DMS53 treated with DMSO at 0.1 percent for 48 hours (cell line): ENCODE results near the gene ARHGAP42.

Experiments used
- DNase-seq: peaks from one replicate; lab custom pipeline; 2025; ENCODE audit not compliant: unreplicated experiment; lab: John Stamatoyannopoulos, UW

ARHGAP42 gene

GRCh38 chr11:100753571-100753970 lies 66.5 kb downstream of the ARHGAP42 start:
- DNase-seq = no peak

GRCh38 chr11:100756559-100756958 lies 69.5 kb downstream of the ARHGAP42 start:
- DNase-seq = no peak

GRCh38 chr11:100757646-100758045 lies 70.6 kb downstream of the ARHGAP42 start:
- DNase-seq = no peak

GRCh38 chr11:100759106-100759505 lies 72.0 kb downstream of the ARHGAP42 start:
- DNase-seq = no peak

- DNase-seq = no peak
These were observed 72.8 kb downstream of the ARHGAP42 start for GRCh38 chr11:100759856-100760255.

- no peak for DNase-seq
These were observed 73.7 kb downstream of the ARHGAP42 start for GRCh38 chr11:100760744-100761143.

- DNase-seq = no peak
These were observed 74.8 kb downstream of the ARHGAP42 start for GRCh38 chr11:100761841-100762240.

- DNase-seq = no peak
These were observed 79.7 kb downstream of the ARHGAP42 start for GRCh38 chr11:100766764-100767163.

- DNase-seq = no peak
These were observed 82.1 kb downstream of the ARHGAP42 start for GRCh38 chr11:100769165-100769564.

GRCh38 chr11:100769617-100770016 lies 82.5 kb downstream of the ARHGAP42 start:
- DNase-seq = no peak

- DNase-seq = no peak
These were observed 87.0 kb downstream of the ARHGAP42 start for GRCh38 chr11:100774132-100774531.

GRCh38 chr11:100774859-100775258 lies 87.8 kb downstream of the ARHGAP42 start:
- DNase-seq = no peak

- DNase-seq = no peak
These were observed 89.3 kb downstream of the ARHGAP42 start for GRCh38 chr11:100776212-100776896.

- DNase-seq = peak; percentile 51
These were observed 90.0 kb downstream of the ARHGAP42 start for GRCh38 chr11:100777103-100777502.

GRCh38 chr11:100777736-100778135 lies 90.6 kb downstream of the ARHGAP42 start:
- no peak for DNase-seq

- no peak for DNase-seq
These were observed 91.2 kb downstream of the ARHGAP42 start for GRCh38 chr11:100778166-100778785.

GRCh38 chr11:100780470-100780869 lies 93.4 kb downstream of the ARHGAP42 start:
- DNase-seq = no peak

GRCh38 chr11:100785148-100785983 lies 98.3 kb downstream of the ARHGAP42 start:
- DNase-seq = no peak

- DNase-seq = no peak
These were observed 101.6 kb downstream of the ARHGAP42 start for GRCh38 chr11:100788561-100789295.

GRCh38 chr11:100789500-100789899 lies 102.4 kb downstream of the ARHGAP42 start:
- DNase-seq = no peak

GRCh38 chr11:100790073-100790472 lies 103.0 kb downstream of the ARHGAP42 start:
- DNase-seq = no peak
